ENCODE data around the gene ZNF646.

Gene ZNF646

GRCh38 chr16:31107465-31107867, 33.2 kb downstream of the ZNF646 start:
- TF ChIP-seq CTCF (conservative IDR thresholded peaks at IDR 0.05; ENCODE audit: control insufficient read depth, insufficient read depth, low read depth, low read length) = no peak
- no peak overlapping the region for H3K4me3 ChIP-seq (ENCODE audit: control insufficient read depth, low read depth, low read length)
- no peak for DNase-seq (ENCODE audit: low read depth)

- peak within 1 kb of the TSS; percentile 69 for H3K4me3 ChIP-seq (ENCODE audit: control insufficient read depth, low read depth, low read length)
- no peak for TF ChIP-seq CTCF (conservative IDR thresholded peaks at IDR 0.05; ENCODE audit: control insufficient read depth, insufficient read depth, low read depth, low read length)
- DNase-seq (ENCODE audit: low read depth) = peak; percentile 65
Observed at GRCh38 chr16:31108035-31108793, 34.0 kb downstream of the ZNF646 start, which contains the start of gene BCKDK. BCKDK (plus strand) TSS chr16:31108386; CDS start chr16:31109224, 838 bp downstream.

GRCh38 chr16:31108794-31109558, 34.8 kb downstream of the ZNF646 start:
- H3K4me3 ChIP-seq (ENCODE audit: control insufficient read depth, low read depth, low read length) = peak overlapping the region; percentile 69
- TF ChIP-seq CTCF (conservative IDR thresholded peaks at IDR 0.05; ENCODE audit: control insufficient read depth, insufficient read depth, low read depth, low read length) = no peak
- DNase-seq (ENCODE audit: low read depth) = no peak

GRCh38 chr16:31109622-31110021, 35.4 kb downstream of the ZNF646 start:
- TF ChIP-seq CTCF (conservative IDR thresholded peaks at IDR 0.05; ENCODE audit: control insufficient read depth, insufficient read depth, low read depth, low read length) = no peak
- no peak for DNase-seq (ENCODE audit: low read depth)
- H3K4me3 ChIP-seq (ENCODE audit: control insufficient read depth, low read depth, low read length) = peak overlapping the region; percentile 69

- DNase-seq (ENCODE audit: low read depth) = no peak
- H3K4me3 ChIP-seq (ENCODE audit: control insufficient read depth, low read depth, low read length) = no peak overlapping the region
- TF ChIP-seq CTCF (conservative IDR thresholded peaks at IDR 0.05; ENCODE audit: control insufficient read depth, insufficient read depth, low read depth, low read length) = no peak
Observed at GRCh38 chr16:31110106-31111034, 36.1 kb downstream of the ZNF646 start.

- TF ChIP-seq CTCF (conservative IDR thresholded peaks at IDR 0.05; ENCODE audit: control insufficient read depth, insufficient read depth, low read depth, low read length) = no peak
- no peak for DNase-seq (ENCODE audit: low read depth)
- no peak overlapping the region for H3K4me3 ChIP-seq (ENCODE audit: control insufficient read depth, low read depth, low read length)
Observed at GRCh38 chr16:31111881-31112466, 37.8 kb downstream of the ZNF646 start.
